Measurements from ENCODE around the gene FGF1. TPM values are rescaled to one million over a fixed set of nuclear protein-coding genes. Genes with fewer than 3 reads are reported as not detected.

The FGF1 gene
- total RNA-seq, 2 experiments from 2014 or later, result not detected

- no peaks in the 10 kb centered on the region for H3K36me3 ChIP-seq (ENCODE audit: insufficient read depth, low read length)
- DNase-seq (no peak), ATAC-seq (ENCODE audit: poor library complexity) (no peak)
- no peak overlapping the region for H3K4me3 Mint-ChIP-seq
- no peaks in the 10 kb centered on the region for H3K9me3 Mint-ChIP-seq
- no peak overlapping the region for H3K27ac ChIP-seq (ENCODE audit: low read depth in 1 of 2, low read length in 2 of 2)
- no peaks in the 10 kb centered on the region for H3K4me1 ChIP-seq (ENCODE audit: insufficient read depth, low read length)
- no peaks in the 10 kb centered on the region for H3K27me3 Mint-ChIP-seq
- no peak overlapping the region for H3K27ac Mint-ChIP-seq
- H3K27me3 ChIP-seq (ENCODE audit: control insufficient read depth in 1 of 2, insufficient read depth in 2 of 2, low read length in 2 of 2), result no peaks in the 10 kb centered on the region
- ChIA-PET POLR2A (no interaction called here), CTCF (no interaction called here)
- no peak for TF ChIP-seq CTCF (IDR thresholded peaks at IDR 0.05)
- no peaks in the 10 kb centered on the region for H3K36me3 Mint-ChIP-seq (ENCODE audit: low read depth)
- intact Hi-C loops (cut with DNase I, micrococcal nuclease), result no loop called here
- H3K9me3 ChIP-seq (ENCODE audit: control insufficient read depth in 1 of 2, insufficient read depth in 1 of 2, low read length in 2 of 2), result no peaks in the 10 kb centered on the region
- H3K4me1 Mint-ChIP-seq (ENCODE audit: low read depth), result no peaks in the 10 kb centered on the region
- H3K4me3 ChIP-seq (ENCODE audit: low read length), result no peak overlapping the region
Measured at GRCh38 chr5:142671801-142672200, 14.1 kb downstream of the FGF1 start.

GRCh38 chr5:142671266-142671665, 14.6 kb downstream of the FGF1 start:
- intact Hi-C loops (cut with DNase I, micrococcal nuclease), result no loop called here
- no peak overlapping the region for H3K27ac Mint-ChIP-seq
- Histone ChIP-seq H3K9me3 (ENCODE audit: control insufficient read depth in 1 of 2, insufficient read depth in 1 of 2, low read length in 2 of 2) (no peaks in the 10 kb centered on the region), H3K4me1 (ENCODE audit: insufficient read depth, low read length) (no peaks in the 10 kb centered on the region), H3K27me3 (ENCODE audit: control insufficient read depth in 1 of 2, insufficient read depth in 2 of 2, low read length in 2 of 2) (no peaks in the 10 kb centered on the region), H3K36me3 (ENCODE audit: insufficient read depth, low read length) (no peaks in the 10 kb centered on the region), H3K4me3 (ENCODE audit: low read length) (no peak overlapping the region), H3K27ac (ENCODE audit: low read depth in 1 of 2, low read length in 2 of 2) (no peak overlapping the region)
- no peak for TF ChIP-seq CTCF (IDR thresholded peaks at IDR 0.05)
- H3K36me3 Mint-ChIP-seq (ENCODE audit: low read depth), result no peaks in the 10 kb centered on the region
- no peak overlapping the region for H3K4me3 Mint-ChIP-seq
- CTCF ChIA-PET, result no interaction called here
- DNase-seq (no peak), ATAC-seq (ENCODE audit: poor library complexity) (no peak)
- no peaks in the 10 kb centered on the region for H3K4me1 Mint-ChIP-seq (ENCODE audit: low read depth)
- POLR2A ChIA-PET, result no interaction called here
- no peaks in the 10 kb centered on the region for H3K27me3 Mint-ChIP-seq
- no peaks in the 10 kb centered on the region for H3K9me3 Mint-ChIP-seq

DNA sequence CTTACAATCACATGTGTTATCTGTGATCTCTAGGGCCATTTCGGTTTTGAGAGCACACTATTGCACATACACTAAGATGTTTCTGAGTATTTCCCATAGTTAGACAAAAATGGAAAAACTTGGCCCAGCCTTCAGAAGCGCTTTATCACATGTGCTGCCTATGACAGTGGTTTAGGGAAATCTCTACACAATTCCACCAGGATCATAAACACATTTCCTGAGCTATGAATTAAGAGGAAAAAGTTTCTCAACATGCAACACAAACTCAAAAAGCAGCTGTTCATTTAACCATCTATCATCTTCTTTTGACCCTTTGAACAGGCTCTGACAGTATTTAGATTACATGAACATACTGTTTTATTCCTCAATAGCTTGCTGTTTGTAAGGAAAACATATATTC, 15.1 kb downstream of the FGF1 start:
- Mint-ChIP-seq H3K27ac (no peak overlapping the region), H3K4me1 (ENCODE audit: low read depth) (no peaks in the 10 kb centered on the region), H3K9me3 (no peaks in the 10 kb centered on the region), H3K4me3 (no peak overlapping the region), H3K27me3 (no peaks in the 10 kb centered on the region), H3K36me3 (ENCODE audit: low read depth) (no peaks in the 10 kb centered on the region)
- TF ChIP-seq CTCF (IDR thresholded peaks at IDR 0.05), result no peak
- ChIA-PET POLR2A (no interaction called here), CTCF (no interaction called here)
- Histone ChIP-seq H3K4me1 (ENCODE audit: insufficient read depth, low read length) (no peaks in the 10 kb centered on the region), H3K36me3 (ENCODE audit: insufficient read depth, low read length) (no peaks in the 10 kb centered on the region), H3K27me3 (ENCODE audit: control insufficient read depth in 1 of 2, insufficient read depth in 2 of 2, low read length in 2 of 2) (no peaks in the 10 kb centered on the region), H3K9me3 (ENCODE audit: control insufficient read depth in 1 of 2, insufficient read depth in 1 of 2, low read length in 2 of 2) (no peaks in the 10 kb centered on the region), H3K4me3 (ENCODE audit: low read length) (no peak overlapping the region), H3K27ac (ENCODE audit: low read depth in 1 of 2, low read length in 2 of 2) (no peak overlapping the region)
- DNase-seq (no peak), ATAC-seq (ENCODE audit: poor library complexity) (no peak)
- intact Hi-C loops (cut with DNase I, micrococcal nuclease), result no loop called here
